GM12865 (cell line): ENCODE data around the gene RPL41.

Experiments
- DNase-seq: peaks from one replicate; pipeline ENCODE4 v3.0.0; 2010; ENCODE audit warnings: low read depth
- H3K4me3 ChIP-seq: 2 replicates; pipeline ENCODE4 v1.5.1; 2011; ENCODE audit warnings: mild to moderate bottlenecking, low read depth, low read length, control low read depth
- TF ChIP-seq, protein P1 (sequence below): IDR thresholded peaks from 2 replicates; pipeline ENCODE4 v1.5.1; 2011; ENCODE audit warnings: low read length, control low read depth, low read depth, inconsistent platforms; ENCODE audit not compliant: insufficient read depth; ENCODE audit errors: missing control alignments

Gene RPL41

DNA sequence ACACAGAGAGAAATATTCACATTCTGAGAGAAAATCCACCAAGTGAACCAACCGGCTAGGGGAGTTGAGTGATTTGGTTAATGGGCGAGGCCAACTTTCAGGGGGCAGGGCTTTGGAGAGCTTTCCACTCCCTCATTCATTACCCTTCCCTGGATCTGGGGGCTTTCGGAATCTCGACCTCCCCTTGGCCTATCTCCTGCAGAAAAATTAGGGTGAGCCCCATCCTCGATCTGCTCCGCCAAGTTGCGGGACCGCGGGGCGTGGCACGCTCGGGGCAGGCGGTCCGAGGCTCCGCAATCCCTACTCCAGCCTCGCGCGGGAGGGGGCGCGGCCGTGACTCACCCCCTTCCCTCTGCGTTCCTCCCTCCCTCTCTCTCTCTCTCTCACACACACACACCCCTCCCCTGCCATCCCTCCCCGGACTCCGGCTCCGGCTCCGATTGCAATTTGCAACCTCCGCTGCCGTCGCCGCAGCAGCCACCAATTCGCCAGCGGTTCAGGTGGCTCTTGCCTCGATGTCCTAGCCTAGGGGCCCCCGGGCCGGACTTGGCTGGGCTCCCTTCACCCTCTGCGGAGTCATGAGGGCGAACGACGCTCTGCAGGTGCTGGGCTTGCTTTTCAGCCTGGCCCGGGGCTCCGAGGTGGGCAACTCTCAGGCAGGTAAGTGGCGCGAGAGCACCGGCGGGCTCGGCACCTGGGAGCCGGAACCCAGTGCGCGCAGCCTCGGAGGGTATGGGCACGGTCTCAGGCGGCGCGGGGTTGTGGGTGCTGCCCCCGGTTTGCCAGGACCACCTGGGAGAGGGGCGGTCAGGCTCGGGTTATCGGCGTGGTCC lies 36.5 kb upstream of the RPL41 start, which contains the start of gene ERBB3:
TSS of gene ERBB3 (plus strand) at position 443 of the 833 bp plus-strand sequence. CDS start at position 579, 136 bp downstream.
- H3K4me3 ChIP-seq = peak within 1 kb of the TSS; percentile 47
- peak; percentile 18 for DNase-seq

DNA sequence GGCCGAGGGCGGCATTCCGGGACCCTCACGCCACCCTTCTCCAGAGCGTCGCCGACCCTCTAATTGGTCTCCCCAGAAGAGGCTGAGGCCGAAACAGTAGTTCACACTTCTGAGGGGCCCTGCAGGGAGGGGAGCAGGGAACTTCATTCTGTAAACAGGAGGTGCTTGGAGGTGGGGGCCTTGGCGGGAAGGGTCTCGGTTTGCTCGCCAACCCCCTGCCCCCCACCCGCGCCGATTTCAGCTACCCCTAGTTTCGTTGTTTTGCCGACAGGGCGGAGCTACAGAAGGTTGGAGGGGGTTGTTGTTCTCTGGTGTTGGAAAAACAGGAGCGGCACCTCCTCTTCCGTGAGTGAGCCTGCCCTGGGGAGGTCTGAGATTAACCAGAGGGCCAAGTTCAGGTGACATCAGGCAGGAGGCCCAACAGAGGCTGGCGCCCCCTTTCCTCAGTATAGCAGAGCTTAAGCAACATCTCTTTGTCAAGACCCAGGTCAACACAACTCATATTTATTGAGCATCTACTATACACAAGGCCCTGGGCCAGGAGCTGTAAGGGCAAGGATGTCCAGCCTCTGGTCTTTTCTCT lies 35.8 kb upstream of the RPL41 start:
- H3K4me3 ChIP-seq = no peak overlapping the region
- no peak for DNase-seq
- TF ChIP-seq, protein P1, sequence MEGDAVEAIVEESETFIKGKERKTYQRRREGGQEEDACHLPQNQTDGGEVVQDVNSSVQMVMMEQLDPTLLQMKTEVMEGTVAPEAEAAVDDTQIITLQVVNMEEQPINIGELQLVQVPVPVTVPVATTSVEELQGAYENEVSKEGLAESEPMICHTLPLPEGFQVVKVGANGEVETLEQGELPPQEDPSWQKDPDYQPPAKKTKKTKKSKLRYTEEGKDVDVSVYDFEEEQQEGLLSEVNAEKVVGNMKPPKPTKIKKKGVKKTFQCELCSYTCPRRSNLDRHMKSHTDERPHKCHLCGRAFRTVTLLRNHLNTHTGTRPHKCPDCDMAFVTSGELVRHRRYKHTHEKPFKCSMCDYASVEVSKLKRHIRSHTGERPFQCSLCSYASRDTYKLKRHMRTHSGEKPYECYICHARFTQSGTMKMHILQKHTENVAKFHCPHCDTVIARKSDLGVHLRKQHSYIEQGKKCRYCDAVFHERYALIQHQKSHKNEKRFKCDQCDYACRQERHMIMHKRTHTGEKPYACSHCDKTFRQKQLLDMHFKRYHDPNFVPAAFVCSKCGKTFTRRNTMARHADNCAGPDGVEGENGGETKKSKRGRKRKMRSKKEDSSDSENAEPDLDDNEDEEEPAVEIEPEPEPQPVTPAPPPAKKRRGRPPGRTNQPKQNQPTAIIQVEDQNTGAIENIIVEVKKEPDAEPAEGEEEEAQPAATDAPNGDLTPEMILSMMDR = no peak

More for the DNA sequence above, 36.5 kb upstream of the RPL41 start, which contains the start of gene ERBB3:
- TF ChIP-seq, protein P1 = no peak

DNA sequence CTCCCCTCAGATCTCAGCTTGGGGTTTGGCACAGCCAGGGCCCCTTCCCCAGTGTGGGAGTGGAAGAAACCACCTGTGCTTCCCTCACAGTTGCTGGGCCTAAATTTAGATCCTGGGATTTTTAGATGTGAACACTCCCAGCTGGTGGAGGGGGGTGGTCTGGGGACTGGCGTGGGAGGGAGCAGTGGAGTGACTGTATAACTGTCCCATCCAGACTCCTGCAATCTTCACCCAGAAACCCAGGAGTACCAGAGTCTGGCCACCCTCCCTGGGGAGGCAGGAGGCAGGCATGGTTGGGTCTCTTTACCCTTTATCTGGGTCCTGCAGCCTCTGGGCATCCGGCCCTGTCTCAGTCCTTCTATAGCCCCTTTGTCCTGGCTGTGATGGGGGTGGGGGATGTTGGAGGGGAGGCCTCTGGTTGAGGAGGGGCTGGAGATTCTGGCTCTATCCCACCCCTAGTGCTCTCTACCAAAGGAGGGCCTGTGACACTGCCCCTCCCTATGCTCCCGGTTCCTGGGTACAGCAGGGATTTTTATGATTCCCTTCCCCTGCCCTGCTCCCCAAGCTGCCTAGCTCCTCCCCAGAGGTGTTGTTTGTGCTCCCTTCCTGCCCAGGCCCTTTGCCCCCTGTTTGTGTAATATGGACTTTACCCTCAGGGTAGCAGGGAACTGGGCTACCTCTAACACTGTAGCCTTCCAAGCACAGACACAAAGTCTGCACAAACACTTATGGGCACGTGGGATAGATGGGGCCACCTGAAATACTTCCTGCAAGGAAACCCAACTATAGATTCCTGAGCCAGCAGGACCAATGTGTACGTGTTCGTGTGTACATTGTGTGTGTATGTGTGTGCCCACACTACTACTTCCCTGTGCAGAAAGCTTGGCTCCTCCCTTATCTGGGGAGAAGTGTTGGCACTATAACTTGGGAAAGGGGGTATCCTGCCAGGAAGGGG lies 34.8 kb upstream of the RPL41 start:
- H3K4me3 ChIP-seq = no peak overlapping the region
- no peak for DNase-seq
- TF ChIP-seq, protein P1 = no peak

DNA sequence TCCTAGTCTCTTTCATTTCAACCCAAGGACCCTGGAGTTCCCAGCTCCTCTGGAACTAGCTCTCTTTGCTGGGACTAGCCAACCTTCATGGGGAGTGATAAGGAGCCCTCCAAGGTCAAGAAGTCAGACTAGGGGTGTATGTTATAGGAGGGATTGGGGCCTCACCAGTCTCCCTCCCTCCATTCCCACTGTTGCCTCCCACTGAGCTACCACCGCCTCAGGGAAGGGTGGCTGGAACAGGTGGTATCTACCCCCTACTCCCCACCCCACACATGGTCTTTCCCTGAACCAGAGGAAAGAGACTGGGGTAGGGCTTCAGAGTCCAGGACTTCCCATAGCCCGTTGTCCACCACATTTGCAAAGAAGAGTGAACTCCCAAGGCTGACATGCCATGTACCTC lies 34.1 kb upstream of the RPL41 start:
- no peak overlapping the region for H3K4me3 ChIP-seq
- no peak for DNase-seq
- TF ChIP-seq, protein P1 = no peak

DNA sequence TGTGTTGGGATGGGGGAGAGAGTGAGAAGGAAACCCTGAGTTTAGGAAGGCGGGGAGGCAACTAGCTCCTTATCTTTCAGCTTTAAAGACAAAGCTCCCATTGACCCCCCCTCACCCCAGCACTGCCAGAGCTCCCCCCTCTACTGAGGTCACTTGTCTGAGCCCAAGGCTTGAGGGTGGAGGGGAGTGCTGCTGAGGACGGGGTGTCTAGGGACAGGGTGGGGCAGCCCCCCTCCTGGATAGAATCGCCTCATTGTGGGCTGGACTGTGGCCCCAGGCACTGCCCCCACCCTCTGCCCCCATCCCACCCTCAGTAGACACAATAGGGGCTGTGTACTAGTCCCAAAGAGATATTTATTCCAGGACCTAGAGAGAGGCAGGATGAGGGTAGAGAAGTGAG lies 33.5 kb upstream of the RPL41 start:
- TF ChIP-seq, protein P1 = no peak

DNA sequence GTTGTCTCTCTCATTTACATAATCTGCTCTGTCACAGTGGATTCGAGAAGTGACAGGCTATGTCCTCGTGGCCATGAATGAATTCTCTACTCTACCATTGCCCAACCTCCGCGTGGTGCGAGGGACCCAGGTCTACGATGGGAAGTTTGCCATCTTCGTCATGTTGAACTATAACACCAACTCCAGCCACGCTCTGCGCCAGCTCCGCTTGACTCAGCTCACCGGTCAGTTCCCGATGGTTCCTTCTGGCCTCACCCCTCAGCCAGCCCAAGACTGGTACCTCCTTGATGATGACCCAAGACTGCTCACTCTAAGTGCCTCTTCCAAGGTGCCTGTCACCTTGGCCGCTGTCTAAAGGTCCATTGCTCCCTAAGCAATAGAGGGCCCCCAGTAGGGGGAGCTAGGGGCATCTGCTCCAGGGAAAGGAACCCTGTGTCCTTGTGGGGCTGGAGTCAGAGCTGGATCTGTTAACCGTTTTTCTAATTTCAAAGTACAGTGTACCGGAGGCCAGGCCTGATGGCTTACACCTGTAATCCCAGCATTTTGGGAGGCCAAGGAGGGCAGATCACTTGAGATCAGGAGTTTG lies 31.4 kb upstream of the RPL41 start:
- no peak overlapping the region for H3K4me3 ChIP-seq
- peak; percentile 32 for DNase-seq
- TF ChIP-seq, protein P1 = peak; percentile 44

More for the DNA sequence above, 33.5 kb upstream of the RPL41 start:
- H3K4me3 ChIP-seq = no peak overlapping the region
- DNase-seq = no peak
